Gastrocnemius medialis (tissue), 4 donors: ENCODE measurements around the gene KPNB1.

Experiments
- CTCF ChIP-seq, 5 experiments: fragments of 450-650 bp in 3 of 5; fragments of 200-600 bp in 2 of 5; sonication (generic) in 2 of 5; IDR thresholded peaks in 4 of 5; conservative IDR thresholded peaks in 1 of 5; 1 replicate in 4 of 5; 2 replicates in 1 of 5; pipeline ENCODE4 v1.5.1; 2016 to 2019; ENCODE audit warnings: antibody characterized with exemption in 5 of 5, mild to moderate bottlenecking in 3 of 5, moderate library complexity in 3 of 5
- POLR2A ChIP-seq, 2 donors: fragments of 450-650 bp; IDR thresholded peaks; one replicate each; pipeline ENCODE4 v1.6.1; 2017; ENCODE audit warnings: antibody characterized with exemption in 2 of 2, mild to moderate bottlenecking in 2 of 2, moderate library complexity in 2 of 2

- TF ChIP-seq POLR2A (IDR thresholded peaks at IDR 0.05) (peak in 1 of 2 donors; percentile 26), CTCF (IDR thresholded peaks at IDR 0.05 in 4 of 5, conservative IDR thresholded peaks at IDR 0.05 in 1 of 5) (no peak)
Measured at GRCh38 chr17:47694581-47695428, 45.1 kb downstream of the KPNB1 start.
